K562 (cell line): Measurements from ENCODE around the gene TMEM245. TPM values are rescaled to one million over a fixed set of nuclear protein-coding genes. Genes with fewer than 3 reads are reported as not detected.
A peak's percentile ranks its signal among the peaks of the same experiment; 100 is the strongest.

Source experiments
- ATAC-seq: fragments of 200-7000 bp; cut with Tn5 transposase; 3 replicates; pipeline ENCODE4 v1.9.1; 2020; ENCODE audit warnings: moderate library complexity
- BruUV-seq: library from RNA; stranded (reverse); fragments of 400-500 nt; replicated peaks from 2 replicates; lab custom pipeline; 2021; lab: Mats Ljungman, UMichigan
- CTCF ChIA-PET: fragments of 300-600 bp; formaldehyde crosslinking; extraction: SDS; loops from one replicate; lab custom pipeline; 2021; ENCODE audit warnings: low intra/inter-chr PET ratio; lab: Yijun Ruan, JAX
- POLR2A ChIA-PET: fragments of 300-600, 350-650 bp; sonication (Branson Sonifier 250); formaldehyde crosslinking; extraction: SDS; loops from one replicate; lab custom pipeline; 2021; ENCODE audit warnings: antibody characterized with exemption, inconsistent platforms; lab: Yijun Ruan, JAX
- DNase-seq, 4 experiments: peaks; one replicate each; pipeline versions ENCODE4 v3.0.0 to v3.0.0-alpha.2; 2011 to 2018; ENCODE audit warnings: low spot score in 3 of 4, mixed read lengths in 3 of 4; ENCODE audit errors: extremely low read depth in 1 of 4
- FAIRE-seq: peaks from 2 replicates; lab custom pipeline; 2011; peaks lifted over from hg19 to GRCh38; lab: Jason Lieb, UNC
- H2AFZ ChIP-seq: 2 replicates; pipeline ENCODE4 v1.6.0; 2011; ENCODE audit warnings: low read depth, low read length, control low read depth, inconsistent platforms
- H3K27ac ChIP-seq: fragments of 200-600 bp; 3 replicates; pipeline ENCODE4 v1.8.0; 2011; ENCODE audit warnings: low read depth, mild to moderate bottlenecking, control low read depth, inconsistent platforms, low read length, moderate library complexity, mixed read lengths; ENCODE audit errors: extremely low read depth
- H3K27me3 ChIP-seq, 2 experiments: fragments of 300-600 bp in 1 of 2; 2 replicates in 1 of 2; 3 replicates in 1 of 2; pipeline versions ENCODE4 v1.6.0 to v1.8.0; 2011; ENCODE audit warnings: inconsistent platforms in 2 of 2, low read length in 2 of 2, mild to moderate bottlenecking in 1 of 2, mixed read lengths in 1 of 2, moderate library complexity in 1 of 2; ENCODE audit not compliant: control insufficient read depth in 2 of 2, insufficient read depth in 2 of 2
- H3K36me3 ChIP-seq: fragments of 300-600 bp; 3 replicates; pipeline ENCODE4 v1.8.0; 2011; ENCODE audit warnings: mild to moderate bottlenecking, low read length, inconsistent platforms; ENCODE audit not compliant: control insufficient read depth, insufficient read depth
- H3K4me1 ChIP-seq, 2 experiments: fragments of 200-600 bp in 1 of 2; replicated peaks in 1 of 2; 2 replicates in 1 of 2; 3 replicates in 1 of 2; pipeline versions ENCODE4 v1.5.1 to v1.8.0; 2011; ENCODE audit warnings: inconsistent platforms in 2 of 2, low read length in 2 of 2, mild to moderate bottlenecking in 1 of 2, mixed read lengths in 1 of 2, moderate library complexity in 1 of 2; ENCODE audit not compliant: control insufficient read depth in 2 of 2, insufficient read depth in 2 of 2
- H3K4me2 ChIP-seq: 2 replicates; pipeline ENCODE4 v1.6.1; 2011; ENCODE audit warnings: low read length, control low read depth, inconsistent platforms, mixed read lengths; ENCODE audit not compliant: insufficient read depth
- H3K4me3 ChIP-seq: fragments of 200-600 bp; sonication (generic), shearing (Covaris generic); 2 replicates; pipeline ENCODE4 v1.5.1; 2016; ENCODE audit warnings: control low read depth, inconsistent platforms
- H3K79me2 ChIP-seq: fragments of 200-600 bp; 3 replicates; pipeline ENCODE4 v1.8.0; 2011; ENCODE audit warnings: low read length, inconsistent platforms; ENCODE audit not compliant: control insufficient read depth, insufficient read depth
- H3K9ac ChIP-seq, 2 experiments: 2 replicates each; pipeline versions ENCODE4 v1.6.0 to v1.6.1; 2011; ENCODE audit warnings: low read depth in 2 of 2, low read length in 2 of 2, control low read depth in 1 of 2, inconsistent platforms in 1 of 2, mild to moderate bottlenecking in 1 of 2, mixed read lengths in 1 of 2; ENCODE audit not compliant: insufficient read depth in 1 of 2
- H3K9me1 ChIP-seq: one replicate; pipeline ENCODE4 v1.6.0; 2011; ENCODE audit warnings: inconsistent platforms, mild to moderate bottlenecking, low read length, moderate library complexity; ENCODE audit not compliant: control insufficient read depth, insufficient read depth
- H3K9me3 ChIP-seq: replicated peaks from 2 replicates; pipeline ENCODE4 v1.5.1; 2011; ENCODE audit warnings: low read depth, low read length, inconsistent platforms; ENCODE audit not compliant: control insufficient read depth, insufficient read depth
- H4K20me1 ChIP-seq: replicated peaks from 2 replicates; pipeline ENCODE4 v1.6.1; 2011; ENCODE audit warnings: low read length, inconsistent platforms, mixed read lengths; ENCODE audit not compliant: control insufficient read depth, insufficient read depth
- ARID1B ChIP-seq: fragments of 450-650 bp; IDR thresholded peaks from 2 replicates; pipeline ENCODE4 v1.6.1; 2016; ENCODE audit warnings: antibody characterized with exemption, mild to moderate bottlenecking, inconsistent platforms
- ASH1L ChIP-seq: fragments of 450-650 bp; IDR thresholded peaks from 2 replicates; pipeline ENCODE4 v1.6.1; 2018; ENCODE audit warnings: borderline replicate concordance, mild to moderate bottlenecking, low read depth; ENCODE audit not compliant: partially characterized antibody
- CCAR2 ChIP-seq: fragments of 200-400 bp; formaldehyde crosslinking; IDR thresholded peaks from 2 replicates; pipeline ENCODE4 v1.6.1; 2017; ENCODE audit warnings: mild to moderate bottlenecking, low read depth, low read length
- CXXC5 ChIP-seq: fragments of 250-450 bp; sonication (Bioruptor Pico); IDR thresholded peaks from 2 replicates; pipeline ENCODE4 v1.8.0; 2022; ENCODE audit warnings: inconsistent platforms, mild to moderate bottlenecking, moderate library complexity
- DDX20 ChIP-seq: fragments of 450-650 bp; IDR thresholded peaks from 2 replicates; pipeline ENCODE4 v1.6.1; 2016; ENCODE audit warnings: missing genetic modification characterization, low read depth, mild to moderate bottlenecking, missing compliant biosample characterization, moderate library complexity
- E2F1 ChIP-seq: sonication (generic); formaldehyde crosslinking; IDR thresholded peaks from 2 replicates; pipeline ENCODE4 v1.8.1; 2023; ENCODE audit warnings: mild to moderate bottlenecking, missing genetic modification reagents, moderate library complexity
- ETV1 ChIP-seq: fragments of 450-650 bp; conservative IDR thresholded peaks from 2 replicates; pipeline ENCODE4 v1.6.1; 2016; ENCODE audit warnings: missing genetic modification characterization, control low read depth, low read depth, missing compliant biosample characterization
- JUND ChIP-seq, 2 experiments: IDR thresholded peaks; 2 replicates in 1 of 2; 3 replicates in 1 of 2; pipeline ENCODE4 v1.6.1; 2011; ENCODE audit warnings: borderline replicate concordance in 2 of 2, low read depth in 2 of 2, low read length in 2 of 2, improper control_type of control experiment in 1 of 2, missing biosample characterization in 1 of 2, missing genetic modification characterization in 1 of 2, missing genetic modification reagents in 1 of 2
- MAZ ChIP-seq, 2 experiments: fragments of 450-650 bp in 1 of 2; sonication (generic) in 1 of 2; formaldehyde crosslinking; IDR thresholded peaks in 1 of 2; conservative IDR thresholded peaks in 1 of 2; 2 replicates each; pipeline versions ENCODE4 v1.4.0 to v1.5.0; 2020; ENCODE audit warnings: mild to moderate bottlenecking in 1 of 2, missing genetic modification reagents in 1 of 2
- MCM5 ChIP-seq: fragments of 450-650 bp; IDR thresholded peaks from 2 replicates; pipeline ENCODE4 v1.6.1; 2016; ENCODE audit warnings: low read depth
- MTA1 ChIP-seq: fragments of 450-650 bp; IDR thresholded peaks from 2 replicates; pipeline ENCODE4 v1.6.1; 2017; ENCODE audit warnings: borderline replicate concordance
- NFE2 ChIP-seq: IDR thresholded peaks from 2 replicates; pipeline ENCODE4 v1.6.1; 2014; ENCODE audit warnings: antibody characterized with exemption, low read depth
- NR2C2 ChIP-seq, 2 experiments: fragments of 200-800 bp in 1 of 2; sonication (Bioruptor generic) in 1 of 2; sonication (generic) in 1 of 2; formaldehyde crosslinking in 1 of 2; IDR thresholded peaks; 2 replicates each; pipeline versions ENCODE4 v1.6.1 to v1.8.0; 2016 to 2022; ENCODE audit warnings: mild to moderate bottlenecking in 1 of 2, missing compliant biosample characterization in 1 of 2, missing genetic modification characterization in 1 of 2, missing genetic modification reagents in 1 of 2
- SPI1 ChIP-seq: IDR thresholded peaks from 2 replicates; pipeline ENCODE4 v1.6.1; 2011; ENCODE audit warnings: low read depth, low read length, control low read depth, borderline replicate concordance
- STAT5A ChIP-seq: IDR thresholded peaks from 2 replicates; pipeline ENCODE4 v1.6.1; 2012; ENCODE audit warnings: low read length, inconsistent platforms, borderline replicate concordance
- TAL1 ChIP-seq: fragments of 450-650 bp; IDR thresholded peaks from 2 replicates; pipeline ENCODE4 v1.6.1; 2016; ENCODE audit warnings: mild to moderate bottlenecking
- YY1 ChIP-seq, 3 experiments: IDR thresholded peaks; 2 replicates each; pipeline ENCODE4 v1.6.1; 2011; ENCODE audit warnings: low read length in 2 of 3, mild to moderate bottlenecking in 2 of 3, moderate library complexity in 2 of 3, borderline replicate concordance in 1 of 3, control low read depth in 1 of 3, low read depth in 1 of 3; ENCODE audit not compliant: insufficient read depth in 3 of 3, insufficient replicate concordance in 2 of 3, control insufficient read depth in 1 of 3, insufficient read length in 1 of 3; ENCODE audit errors: extremely low read depth in 1 of 3
- ZC3H8 ChIP-seq: fragments of 450-650 bp; IDR thresholded peaks from 2 replicates; pipeline ENCODE4 v1.6.1; 2017
- ZNF24 ChIP-seq: fragments of 450-650 bp; IDR thresholded peaks from 2 replicates; pipeline ENCODE4 v1.6.1; 2016
- ZNF280B ChIP-seq: fragments of 250-450 bp; sonication (Bioruptor Pico); IDR thresholded peaks from 2 replicates; pipeline ENCODE4 v1.5.1; 2021; ENCODE audit warnings: mild to moderate bottlenecking
- whole genome bisulfite sequencing: fragments of 100-300 bp; shearing (Covaris generic); methylation state at CpG from one replicate; pipeline ENCODE4 v1.1.6; 2016; ENCODE audit warnings: low coverage, mixed read lengths; ENCODE audit not compliant: insufficient coverage; ENCODE audit errors: missing lambda C conversion rate; 5-methylcytosine and 5-hydroxymethylcytosine counted together
- in situ Hi-C: fragments of 300-500 bp; cut with MboI; formaldehyde crosslinking; loops from 4 replicates; pipeline ENCODE4 v1.15.0; 2018; ENCODE audit warnings: inconsistent platforms, mixed read lengths
- intact Hi-C: fragments of 100-400 bp; cut with micrococcal nuclease; formaldehyde crosslinking; loops from 2 replicates; pipeline ENCODE4 v1.14.2; 2022
- polyA plus RNA-seq, 8 experiments: library from polyadenylated mRNA; depleted of rRNA in 4 of 8; stranded (reverse) in 5 of 8; unstranded in 3 of 8; fragments of >200 nt; fragmentation: Nextera tagmentation in 2 of 8; fragmentation: Illumina TruSeq in 1 of 8; extraction: Ambion mirVana in 2 of 8; extraction: Trizol in 1 of 8; gene quantifications; 2 replicates each; pipeline versions ENCODE4 v1.2.1 to v1.2.3, GENCODE V29; 2011 to 2014; ENCODE audit warnings: inconsistent platforms in 1 of 8, missing spikeins in 1 of 8
- total RNA-seq, 7 experiments: library from RNA; depleted of rRNA in 6 of 7; stranded (reverse); fragments of >200 nt in 6 of 7; fragmentation: Illumina TruSeq in 2 of 7; extraction: Trizol in 2 of 7; gene quantifications; 2 replicates each; pipeline versions ENCODE4 v1.2.1 to v1.2.3, GENCODE V29; 2011 to 2021; ENCODE audit warnings: low replicate concordance in 1 of 7

TMEM245 gene
- total and polyA plus RNA-seq, 9 of the 15 experiments (the other 6 are each of a cell fraction or from before 2014, with no cell fraction given): 8.5 to 43.2 (median 24.3) TPM

- Histone ChIP-seq H3K9me1 (no peaks in the 10 kb centered on the region), H3K27ac (peak overlapping the region; percentile 66; the same call in 2 of the 3 replicates), H3K79me2 (peaks cover 8% of the 10 kb centered on the region; the same call in 1 of the 3 replicates), H3K9ac (no peak overlapping the region), H3K27me3 (no peaks in the 10 kb centered on the region), H2AFZ (peak overlapping the region; percentile 49; the same call in 1 of the 2 replicates), H3K4me1 (peaks cover 0 to 10% of the 10 kb centered on the region in 2 experiments; a peak in 2 of 5 replicates), H3K4me3 (no peak overlapping the region), H3K4me2 (peak overlapping the region; percentile 9; the same call in 1 of the 2 replicates), H4K20me1 (no peaks in the 10 kb centered on the region), H3K9me3 (no peaks in the 10 kb centered on the region), H3K36me3 (peaks cover 28% of the 10 kb centered on the region)
- DNase-seq (peak in 2 of 4 experiments; percentile 17 to 50), ATAC-seq (peak; percentile 86), FAIRE-seq (peak; percentile 67)
- intact Hi-C loops: no loop called here
- POLR2A ChIA-PET: interaction anchor here (0.6 to 1.8 kb wide), 3 partner anchors 12 to 18 kb away, joined by 3 to 5 read pairs (median 4); no protein-coding TSS in a partner anchor
- 30% methylated on average over 2 of the region's 2 CpGs for WGBS
- in situ Hi-C loops: no loop called here
- CTCF ChIA-PET: interaction anchor here (0.6 kb wide), 1 partner anchor 13 kb away, joined by 3 read pairs; no protein-coding TSS in a partner anchor
- BruUV-seq: no TSS peak
- TF ChIP-seq NFE2: no peak
- TF ChIP-seq NR2C2 (CRISPR knock-in tag; IDR thresholded peaks at IDR 0.05): no peak
- peak; percentile 30; the same call in 1 of the 2 replicates for TF ChIP-seq NR2C2 (tag; IDR thresholded peaks at IDR 0.05)
- TF ChIP-seq STAT5A: no peak
- TF ChIP-seq ASH1L: no peak
- no peak for TF ChIP-seq E2F1 (CRISPR knock-in tag)
- TF ChIP-seq CXXC5: peak; percentile 32; the same call in 1 of the 2 replicates
- no peak for TF ChIP-seq TAL1
- 0 out of 2 replicates have a peak, but pooled peaks have one; percentile 6 for TF ChIP-seq ARID1B
- TF ChIP-seq ETV1 (tag): peak; percentile 68
- TF ChIP-seq ZNF280B (CRISPR knock-in tag): no peak
- no peak for TF ChIP-seq MTA1
- TF ChIP-seq ZNF24: no peak
- TF ChIP-seq YY1 (IDR thresholded peaks at IDR 0.05; ENCODE audit: borderline replicate concordance in 1 of 3, control insufficient read depth in 1 of 3, extremely low read depth in 1 of 3, insufficient read depth in 3 of 3, insufficient read length in 1 of 3, insufficient replicate concordance in 2 of 3, low read depth in 1 of 3, low read length in 2 of 3): peak in 1 of 3 experiments; percentile 25
- peak; percentile 15; the same call in 1 of the 2 replicates for TF ChIP-seq JUND (IDR thresholded peaks at IDR 0.05; ENCODE audit: borderline replicate concordance, low read depth, low read length)
- no peak; the same call in 2 of the 3 replicates for TF ChIP-seq JUND (tag; IDR thresholded peaks at IDR 0.05; ENCODE audit: borderline replicate concordance, low read depth, low read length)
- no peak for TF ChIP-seq MCM5
- no peak for TF ChIP-seq MAZ (CRISPR knock-in tag; conservative IDR thresholded peaks at IDR 0.05 in 1 of 2, IDR thresholded peaks at IDR 0.05 in 1 of 2)
- peak; percentile 86 for TF ChIP-seq SPI1
- TF ChIP-seq CCAR2: no peak
- TF ChIP-seq ZC3H8: no peak
- no peak for TF ChIP-seq DDX20
Observed at GRCh38 chr9:108994695-108995094, 125.1 kb downstream of the TMEM245 start.
